Omental fat pad (tissue), 4 donors: ENCODE results near the gene NOS3. TPM values are rescaled to one million over a fixed set of nuclear protein-coding genes. Genes with fewer than 3 reads are reported as not detected.

Experiments used
- ATAC-seq: fragments of 150-250 bp; one replicate; pipeline ENCODE4 v1.9.1; 2016; ENCODE audit warnings: mild to moderate bottlenecking, moderate library complexity; ENCODE audit not compliant: low FRiP score
- DNase-seq: peaks from one replicate; pipeline ENCODE4 v3.0.0-alpha.2; 2019; ENCODE audit warnings: low spot score
- total RNA-seq, 4 donors: library from RNA; depleted of rRNA; stranded (reverse); fragments of >200 nt; gene quantifications; one replicate each; pipeline ENCODE4 v1.1.0, GENCODE V29; 2016
- TF ChIP-seq, protein P1 (sequence below), 3 donors: fragments of 450-650 bp; IDR thresholded peaks; one replicate each; pipeline ENCODE4 v1.5.1; 2016 to 2017; ENCODE audit warnings: antibody characterized with exemption in 3 of 3, mild to moderate bottlenecking in 3 of 3, moderate library complexity in 2 of 3

NOS3 gene
- total RNA-seq, 4 donors from 2014 or later = 11.2 to 75.3 (median 25.2) TPM

DNA sequence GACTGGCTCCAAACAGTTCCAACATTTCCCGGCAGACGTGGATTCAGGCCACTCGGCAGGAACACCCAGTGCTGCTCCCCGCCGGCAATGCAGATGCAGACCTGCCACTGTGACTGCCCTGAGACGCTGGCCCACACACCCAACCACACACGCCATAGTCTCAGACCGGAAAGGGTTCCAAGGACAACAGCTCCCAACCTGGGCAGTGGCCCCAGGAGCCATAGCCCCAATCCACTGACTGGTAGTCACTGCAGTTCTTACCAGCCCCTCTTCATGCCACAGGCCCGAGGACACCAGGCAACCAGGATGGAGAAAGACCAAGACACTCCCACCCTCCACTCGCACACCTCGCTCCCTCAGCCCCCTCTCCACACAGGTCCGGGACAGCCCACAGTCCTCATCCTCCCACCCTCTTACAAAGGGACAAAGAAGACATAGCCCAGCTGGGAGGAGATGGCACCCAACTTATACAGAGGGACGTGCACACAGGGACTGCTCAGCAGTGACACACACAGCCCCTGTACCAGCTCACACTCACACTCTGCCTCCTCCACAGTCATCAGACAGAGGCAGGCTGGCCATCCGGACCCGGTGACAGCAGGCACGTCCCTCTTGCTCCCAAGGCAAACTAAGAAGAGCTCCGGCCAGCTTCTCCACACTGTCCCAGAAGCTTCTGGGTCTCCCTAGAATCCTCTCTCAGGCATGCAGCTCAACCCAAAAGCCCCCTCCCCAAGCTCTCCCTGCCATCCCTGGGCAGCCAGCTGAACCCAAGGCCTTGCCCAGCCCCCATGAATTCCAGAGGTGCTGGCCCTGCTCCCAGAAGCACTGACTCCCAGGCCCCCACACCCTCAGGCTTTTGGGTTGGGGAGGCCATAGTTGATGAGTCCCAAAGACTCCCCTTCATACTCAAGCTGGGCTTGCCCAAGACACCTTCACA lies 37.5 kb upstream of the NOS3 start:
- TF ChIP-seq, protein P1, sequence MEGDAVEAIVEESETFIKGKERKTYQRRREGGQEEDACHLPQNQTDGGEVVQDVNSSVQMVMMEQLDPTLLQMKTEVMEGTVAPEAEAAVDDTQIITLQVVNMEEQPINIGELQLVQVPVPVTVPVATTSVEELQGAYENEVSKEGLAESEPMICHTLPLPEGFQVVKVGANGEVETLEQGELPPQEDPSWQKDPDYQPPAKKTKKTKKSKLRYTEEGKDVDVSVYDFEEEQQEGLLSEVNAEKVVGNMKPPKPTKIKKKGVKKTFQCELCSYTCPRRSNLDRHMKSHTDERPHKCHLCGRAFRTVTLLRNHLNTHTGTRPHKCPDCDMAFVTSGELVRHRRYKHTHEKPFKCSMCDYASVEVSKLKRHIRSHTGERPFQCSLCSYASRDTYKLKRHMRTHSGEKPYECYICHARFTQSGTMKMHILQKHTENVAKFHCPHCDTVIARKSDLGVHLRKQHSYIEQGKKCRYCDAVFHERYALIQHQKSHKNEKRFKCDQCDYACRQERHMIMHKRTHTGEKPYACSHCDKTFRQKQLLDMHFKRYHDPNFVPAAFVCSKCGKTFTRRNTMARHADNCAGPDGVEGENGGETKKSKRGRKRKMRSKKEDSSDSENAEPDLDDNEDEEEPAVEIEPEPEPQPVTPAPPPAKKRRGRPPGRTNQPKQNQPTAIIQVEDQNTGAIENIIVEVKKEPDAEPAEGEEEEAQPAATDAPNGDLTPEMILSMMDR (IDR thresholded peaks at IDR 0.05) = no peak
- ATAC-seq (no peak), DNase-seq (no peak)

GRCh38 chr7:150954201-150954985 lies 36.4 kb upstream of the NOS3 start:
- TF ChIP-seq, protein P1 (IDR thresholded peaks at IDR 0.05) = no peak
- DNase-seq (no peak), ATAC-seq (no peak)

- DNase-seq = no peak
- no peak for ATAC-seq
- TF ChIP-seq, protein P1 (IDR thresholded peaks at IDR 0.05) = no peak
Observed at GRCh38 chr7:150954986-150955518, 35.8 kb upstream of the NOS3 start.

GRCh38 chr7:150955519-150956394 lies 35.1 kb upstream of the NOS3 start:
- ATAC-seq (peak; percentile 47), DNase-seq (no peak)
- TF ChIP-seq, protein P1 (IDR thresholded peaks at IDR 0.05) = no peak

GRCh38 chr7:150956395-150957132 lies 34.3 kb upstream of the NOS3 start:
- no peak for DNase-seq
- TF ChIP-seq, protein P1 (IDR thresholded peaks at IDR 0.05) = no peak
- ATAC-seq = no peak
